Naive B cell (primary cell): Measurements from ENCODE around the gene NSMCE4A. TPM values are rescaled to one million over a fixed set of nuclear protein-coding genes. Genes with fewer than 3 reads are reported as not detected.
"Not testable (repeated sequence)": the region's sequence is repeated elsewhere in the genome, so short reads cannot be mapped to it uniquely, and the experiment has no call there.

Source experiments
- ATAC-seq, 2 donors: fragments of 150-1000 bp; cut with Tn5 transposase; 2 replicates each; pipeline ENCODE4 v1.10.0; 2021; ENCODE audit warnings: low read depth in 2 of 2, mild to moderate bottlenecking in 2 of 2, moderate library complexity in 2 of 2
- DNase-seq: peaks from one replicate; pipeline ENCODE4 v3.0.0; 2022
- H3K27ac Mint-ChIP-seq, 6 donors: one replicate each; pipeline ENCODE4 v1.8.0; 2020 to 2022; ENCODE audit warnings: mild to moderate bottlenecking in 6 of 6, mixed read lengths in 6 of 6, moderate library complexity in 5 of 6, inconsistent platforms in 2 of 6
- H3K27me3 Mint-ChIP-seq, 3 donors: one replicate each; pipeline ENCODE4 v1.8.0; 2021 to 2022; ENCODE audit warnings: mixed read lengths in 3 of 3, mild to moderate bottlenecking in 1 of 3
- H3K36me3 Mint-ChIP-seq, 2 donors: one replicate each; pipeline ENCODE4 v1.8.0; 2020 to 2022; ENCODE audit warnings: mixed read lengths in 2 of 2, inconsistent platforms in 1 of 2, mild to moderate bottlenecking in 1 of 2
- H3K4me1 Mint-ChIP-seq, 3 donors: one replicate each; pipeline ENCODE4 v1.8.0; 2020 to 2022; ENCODE audit warnings: mixed read lengths in 3 of 3, inconsistent platforms in 1 of 3, mild to moderate bottlenecking in 1 of 3, moderate library complexity in 1 of 3
- H3K4me3 Mint-ChIP-seq, 8 donors: one replicate each; pipeline ENCODE4 v1.8.0; 2020 to 2022; ENCODE audit warnings: mild to moderate bottlenecking in 8 of 8, mixed read lengths in 8 of 8, moderate library complexity in 8 of 8, inconsistent platforms in 2 of 8
- H3K9me3 Mint-ChIP-seq, 7 donors: one replicate each; pipeline ENCODE4 v1.8.0; 2020 to 2022; ENCODE audit warnings: mixed read lengths in 7 of 7, mild to moderate bottlenecking in 5 of 7, inconsistent platforms in 2 of 7, moderate library complexity in 1 of 7
- polyA plus RNA-seq, 6 donors: library from polyadenylated mRNA; unstranded; fragments of 300-500 nt; fragmentation: Illumina TruSeq; gene quantifications; one replicate each; pipeline ENCODE4 v1.2.3, GENCODE V29; 2021; ENCODE audit warnings: low read depth in 6 of 6

NSMCE4A gene
- polyA plus RNA-seq, 6 donors from 2014 or later = 58.6 to 77.1 (median 67.5) TPM

GRCh38 chr10:121942749-121943416, 32.1 kb downstream of the NSMCE4A start:
- peak overlapping the region in 2 of 6 donors; percentile 1 to 19 for H3K27ac Mint-ChIP-seq
- no peak overlapping the region for H3K4me3 Mint-ChIP-seq
- ATAC-seq = no peak

DNA sequence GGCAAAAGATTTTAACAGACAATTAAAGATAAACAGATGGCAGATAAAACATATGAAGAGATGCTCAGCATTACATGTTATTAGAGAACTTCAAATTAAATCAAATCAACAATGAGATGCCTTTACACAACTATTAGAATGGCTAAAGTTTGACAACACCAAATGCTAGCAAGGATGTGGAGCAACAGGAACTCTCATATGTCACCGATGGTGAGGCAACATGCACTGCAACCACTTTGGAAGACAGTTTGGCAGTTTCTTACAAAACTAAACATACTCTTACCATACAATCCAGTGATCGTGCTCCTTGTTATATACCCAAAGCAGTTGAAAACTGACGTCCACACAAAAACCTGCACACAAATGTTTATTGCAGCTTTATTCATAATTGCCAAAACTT, 33.5 kb downstream of the NSMCE4A start:
- Mint-ChIP-seq H3K4me3 (no peak overlapping the region), H3K9me3 (no peaks in the 10 kb centered on the region), H3K36me3 (no peaks in the 10 kb centered on the region), H3K4me1 (no peaks in the 10 kb centered on the region), H3K27ac (no peak overlapping the region), H3K27me3 (peaks cover 0 to 10% (median 0%) of the 10 kb centered on the region in 3 donors)
- DNase-seq = no peak
- ATAC-seq = no peak

More at GRCh38 chr10:121942749-121943416, 32.1 kb downstream of the NSMCE4A start:
- H3K36me3 Mint-ChIP-seq = no peaks in the 10 kb centered on the region
- no peaks in the 10 kb centered on the region for H3K9me3 Mint-ChIP-seq
- no peak for DNase-seq
- no peaks in the 10 kb centered on the region for H3K4me1 Mint-ChIP-seq
- peaks cover 0 to 5% (median 0%) of the 10 kb centered on the region in 3 donors for H3K27me3 Mint-ChIP-seq

DNA sequence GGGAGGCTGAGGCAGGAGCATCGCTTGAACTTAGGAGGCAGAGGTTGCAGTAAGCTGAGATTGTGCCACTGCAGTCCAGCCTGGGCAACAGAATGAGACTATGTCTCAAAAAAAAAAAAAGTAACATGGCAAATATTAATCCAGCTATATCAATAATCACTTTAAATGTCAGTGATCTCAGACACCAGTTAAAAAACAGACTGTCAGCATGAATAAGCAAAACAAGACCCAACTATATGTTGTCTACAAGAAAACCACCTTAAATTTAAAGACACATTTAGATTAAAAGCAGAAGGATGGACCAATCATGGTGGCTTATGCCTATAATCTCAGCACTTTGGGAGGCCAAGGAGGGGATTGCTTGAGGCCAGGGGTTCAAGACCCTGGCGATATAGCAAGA, 38.7 kb downstream of the NSMCE4A start:
- peaks cover 0 to 4% (median 0%) of the 10 kb centered on the region in 3 donors for H3K4me1 Mint-ChIP-seq
- DNase-seq (no peak), ATAC-seq (no peak)
- H3K27me3 Mint-ChIP-seq = peaks cover 0 to 10% (median 0%) of the 10 kb centered on the region in 3 donors
- H3K27ac Mint-ChIP-seq = peak overlapping the region in 1 of 6 donors; percentile 37
- H3K4me3 Mint-ChIP-seq = no peak overlapping the region
- H3K36me3 Mint-ChIP-seq = no peaks in the 10 kb centered on the region
- no peaks in the 10 kb centered on the region for H3K9me3 Mint-ChIP-seq

- H3K4me1 Mint-ChIP-seq = peaks cover 0 to 4% (median 0%) of the 10 kb centered on the region in 3 donors
- peak overlapping the region in 1 of 6 donors; percentile 37 for H3K27ac Mint-ChIP-seq
- H3K9me3 Mint-ChIP-seq = no peaks in the 10 kb centered on the region
- H3K4me3 Mint-ChIP-seq = no peak overlapping the region
- H3K27me3 Mint-ChIP-seq = peaks cover 0 to 10% (median 0%) of the 10 kb centered on the region in 3 donors
- ATAC-seq = no peak
- no peaks in the 10 kb centered on the region for H3K36me3 Mint-ChIP-seq
- no peak for DNase-seq
Measured at GRCh38 chr10:121935702-121936101, 39.3 kb downstream of the NSMCE4A start.

- not testable (repeated sequence) for DNase-seq, H3K36me3 Mint-ChIP-seq, H3K9me3 Mint-ChIP-seq, ATAC-seq, H3K27me3 Mint-ChIP-seq
- Mint-ChIP-seq H3K4me1 (peaks cover 16 to 25% (median 24%) of the 10 kb centered on the region in 3 donors), H3K27ac (peak overlapping the region in 1 of 6 donors; percentile 95), H3K4me3 (peak overlapping the region in 5 of 8 donors; percentile 45 to 96 (median 91))
Measured at GRCh38 chr10:121930268-121931085, 44.5 kb downstream of the NSMCE4A start.

- H3K4me1 Mint-ChIP-seq = peaks cover 19 to 31% (median 24%) of the 10 kb centered on the region in 3 donors
- peak overlapping the region in 4 of 6 donors; percentile 61 to 95 (median 86) for H3K27ac Mint-ChIP-seq
- H3K4me3 Mint-ChIP-seq = peak overlapping the region in 6 of 8 donors; percentile 44 to 96 (median 79)
- H3K36me3 Mint-ChIP-seq, ATAC-seq, DNase-seq, H3K27me3 Mint-ChIP-seq, H3K9me3 Mint-ChIP-seq: not testable (repeated sequence)
Measured at GRCh38 chr10:121929585-121930267, 45.3 kb downstream of the NSMCE4A start.

GRCh38 chr10:121928528-121928884, 46.5 kb downstream of the NSMCE4A start:
- ATAC-seq = no peak
- peaks cover 19 to 31% (median 24%) of the 10 kb centered on the region in 3 donors for H3K4me1 Mint-ChIP-seq
- no peak for DNase-seq
- peak overlapping the region; percentile 91 to 97 (median 93) for H3K4me3 Mint-ChIP-seq
- peak overlapping the region; percentile 74 to 99 (median 92) for H3K27ac Mint-ChIP-seq
- H3K9me3 Mint-ChIP-seq = no peaks in the 10 kb centered on the region
- H3K27me3 Mint-ChIP-seq = no peaks in the 10 kb centered on the region
- H3K36me3 Mint-ChIP-seq = no peaks in the 10 kb centered on the region

DNA sequence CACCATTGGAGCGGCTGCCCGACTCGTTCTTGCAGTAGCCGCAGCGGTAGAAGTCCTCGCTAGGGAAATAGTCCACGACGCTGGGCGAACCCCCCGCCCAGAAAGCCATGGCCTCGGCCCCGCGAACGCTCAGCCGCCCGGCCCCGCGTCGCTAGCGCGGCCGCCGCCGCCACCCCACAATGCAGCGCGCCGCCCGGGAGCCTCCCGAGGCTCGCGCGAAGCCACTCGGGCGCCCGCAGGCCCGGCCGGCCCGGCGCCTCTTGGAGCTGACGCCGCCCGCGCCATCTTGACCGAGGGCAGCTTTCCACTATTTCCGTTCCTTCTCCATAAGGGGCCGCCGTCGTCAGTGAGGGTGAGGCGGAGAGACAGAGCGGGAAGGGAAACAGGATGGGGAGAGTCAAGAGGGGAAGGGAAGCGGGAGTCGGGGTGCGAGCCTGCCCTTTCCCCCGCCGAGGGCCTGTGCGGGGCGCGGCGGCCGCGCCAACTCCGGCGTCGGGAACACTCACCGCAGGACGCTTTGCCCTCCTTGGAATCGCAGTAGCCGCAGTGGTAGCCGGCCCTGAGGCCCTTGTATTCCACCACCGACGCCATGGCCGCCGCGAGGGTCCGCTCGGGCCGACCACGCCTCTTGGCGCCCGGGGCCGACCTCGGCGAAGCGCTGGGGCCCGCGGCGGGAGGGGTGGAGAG, 47.0 kb downstream of the NSMCE4A start, which contains the start of gene ATE1:
ATE1 (minus strand) TSS at position 191 of the 687 bp plus-strand sequence; CDS start at position 109, 82 bp downstream.
- no peaks in the 10 kb centered on the region for H3K27me3 Mint-ChIP-seq
- ATAC-seq (peak; percentile 95), DNase-seq (peak; percentile 81)
- H3K4me3 Mint-ChIP-seq = peak within 1 kb of the TSS; percentile 91 to 97 (median 94)
- H3K36me3 Mint-ChIP-seq = no peaks in the 10 kb centered on the region
- peaks cover 19 to 31% (median 25%) of the 10 kb centered on the region in 3 donors for H3K4me1 Mint-ChIP-seq
- H3K27ac Mint-ChIP-seq = peak within 1 kb of the TSS; percentile 95 to 99 (median 96)
- H3K9me3 Mint-ChIP-seq = no peaks in the 10 kb centered on the region

- DNase-seq (peak; percentile 12), ATAC-seq (peak; percentile 18 to 20)
- H3K4me3 Mint-ChIP-seq = peak overlapping the region; percentile 91 to 97 (median 94)
- peaks cover 18 to 31% (median 31%) of the 10 kb centered on the region in 3 donors for H3K4me1 Mint-ChIP-seq
- H3K27ac Mint-ChIP-seq = peak overlapping the region; percentile 86 to 95 (median 94)
- no peaks in the 10 kb centered on the region for H3K27me3 Mint-ChIP-seq
- no peaks in the 10 kb centered on the region for H3K9me3 Mint-ChIP-seq
- peaks cover 0 to 5% of the 10 kb centered on the region in 2 donors for H3K36me3 Mint-ChIP-seq
Measured at GRCh38 chr10:121927318-121927840, 47.6 kb downstream of the NSMCE4A start.

- Mint-ChIP-seq H3K4me1 (peaks cover 19 to 32% (median 31%) of the 10 kb centered on the region in 3 donors), H3K27me3 (no peaks in the 10 kb centered on the region), H3K9me3 (no peaks in the 10 kb centered on the region), H3K27ac (peak overlapping the region; percentile 86 to 95 (median 94)), H3K36me3 (peaks cover 0 to 8% of the 10 kb centered on the region in 2 donors), H3K4me3 (peak overlapping the region; percentile 91 to 97 (median 94))
- ATAC-seq (no peak), DNase-seq (no peak)
Measured at GRCh38 chr10:121926671-121927317, 48.2 kb downstream of the NSMCE4A start.

DNA sequence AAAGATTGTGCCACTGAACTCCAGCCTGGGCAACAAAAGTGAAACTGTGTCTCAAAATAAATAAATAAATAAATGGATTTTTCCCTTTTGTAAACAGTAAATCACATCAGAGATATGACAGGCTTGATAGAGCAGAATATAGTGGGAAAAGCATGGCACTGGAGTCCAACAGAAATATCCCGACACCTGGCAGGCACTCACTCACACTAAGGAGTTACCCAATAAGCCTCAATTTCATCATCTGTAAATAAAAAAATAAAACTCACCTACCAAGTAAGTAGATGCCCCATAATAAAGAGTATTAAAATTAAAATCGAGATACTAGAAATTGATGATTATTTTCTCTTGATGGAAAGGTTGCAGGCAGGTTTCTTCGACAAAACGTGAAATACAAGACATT, 48.9 kb downstream of the NSMCE4A start:
- H3K9me3 Mint-ChIP-seq = no peaks in the 10 kb centered on the region
- H3K36me3 Mint-ChIP-seq = peaks cover 0 to 8% of the 10 kb centered on the region in 2 donors
- DNase-seq = no peak
- H3K27ac Mint-ChIP-seq = no peak overlapping the region
- H3K27me3 Mint-ChIP-seq = no peaks in the 10 kb centered on the region
- peaks cover 19 to 32% (median 31%) of the 10 kb centered on the region in 3 donors for H3K4me1 Mint-ChIP-seq
- peak overlapping the region in 7 of 8 donors; percentile 5 to 94 (median 34) for H3K4me3 Mint-ChIP-seq
- no peak for ATAC-seq
